ENCODE data around the gene SPDYE6. TPM values are rescaled to one million over a fixed set of nuclear protein-coding genes. Genes with fewer than 3 reads are reported as not detected.

Gene SPDYE6
- total and polyA plus RNA-seq, 4 donors: 0.08 to 0.10 TPM; not detected in 2

- Histone ChIP-seq H3K9me3 (ENCODE audit: control insufficient read depth in 4 of 4, insufficient read depth in 3 of 4, low read length in 3 of 4) (no peaks in the 10 kb centered on the region), H3K4me1 (ENCODE audit: control insufficient read depth in 5 of 5, insufficient read depth in 5 of 5, low read length in 5 of 5) (peaks cover 0 to 12% (median 0%) of the 10 kb centered on the region in 5 donors), H3K4me3 (peak within 1 kb of the TSS; percentile 67), H3K27ac (ENCODE audit: low read depth in 1 of 2, low read length in 1 of 2) (peak within 1 kb of the TSS; percentile 45 to 87), H3K9ac (ENCODE audit: insufficient read depth in 1 of 2, low read length in 2 of 2) (peak within 1 kb of the TSS; percentile 82 to 90), H3K27me3 (ENCODE audit: control insufficient read depth in 3 of 3, insufficient read depth in 3 of 3, low read length in 2 of 3) (no peaks in the 10 kb centered on the region), H3K36me3 (ENCODE audit: control insufficient read depth in 4 of 4, insufficient read depth in 4 of 4, low read length in 4 of 4) (peaks cover 8 to 25% (median 14%) of the 10 kb centered on the region in 4 donors)
- ATAC-seq (ENCODE audit: insufficient read depth, low FRiP score) (peak; percentile 94), DNase-seq (peak; percentile 93 to 97 (median 96))
- TF ChIP-seq CTCF (IDR thresholded peaks at IDR 0.05; ENCODE audit: control extremely low read depth, extremely low read depth): no peak
- WGBS, 2 donors: 0% methylated on average over 56 to 57 of the region's 59 CpGs
Measured at GRCh38 chr7:102395873-102396709, 39.8 kb upstream of the SPDYE6 start, which contains the start of gene PRKRIP1. Gene PRKRIP1, plus strand, starts transcription at chr7:102396363. Its CDS starts 49 bp downstream, at chr7:102396412.

GRCh38 chr7:102395592-102395872 lies 39.3 kb upstream of the SPDYE6 start:
- Histone ChIP-seq H3K36me3 (ENCODE audit: control insufficient read depth in 4 of 4, insufficient read depth in 4 of 4, low read length in 4 of 4) (peaks cover 4 to 23% (median 12%) of the 10 kb centered on the region in 4 donors), H3K4me3 (peak overlapping the region; percentile 60), H3K27me3 (ENCODE audit: control insufficient read depth in 3 of 3, insufficient read depth in 3 of 3, low read length in 2 of 3) (no peaks in the 10 kb centered on the region), H3K4me1 (ENCODE audit: control insufficient read depth in 5 of 5, insufficient read depth in 5 of 5, low read length in 5 of 5) (peaks cover 0 to 12% (median 0%) of the 10 kb centered on the region in 5 donors), H3K27ac (ENCODE audit: low read depth in 1 of 2, low read length in 1 of 2) (peak overlapping the region; percentile 35 to 87), H3K9me3 (ENCODE audit: control insufficient read depth in 4 of 4, insufficient read depth in 3 of 4, low read length in 3 of 4) (no peaks in the 10 kb centered on the region), H3K9ac (ENCODE audit: insufficient read depth in 1 of 2, low read length in 2 of 2) (peak overlapping the region; percentile 26 to 76)
- no peak for TF ChIP-seq CTCF (IDR thresholded peaks at IDR 0.05; ENCODE audit: control extremely low read depth, extremely low read depth)
- WGBS, 2 donors: 11 to 16% methylated on average over 9 of the region's 9 CpGs
- DNase-seq: no peak
- ATAC-seq (ENCODE audit: insufficient read depth, low FRiP score): no peak

- no peak for TF ChIP-seq CTCF (IDR thresholded peaks at IDR 0.05; ENCODE audit: control extremely low read depth, extremely low read depth)
- Histone ChIP-seq H3K27ac (ENCODE audit: low read depth in 1 of 2, low read length in 1 of 2) (no peak overlapping the region), H3K4me3 (no peak overlapping the region), H3K36me3 (ENCODE audit: control insufficient read depth in 4 of 4, insufficient read depth in 4 of 4, low read length in 4 of 4) (peaks cover 0 to 12% (median 6%) of the 10 kb centered on the region in 4 donors), H3K4me1 (ENCODE audit: control insufficient read depth in 5 of 5, insufficient read depth in 5 of 5, low read length in 5 of 5) (peaks cover 0 to 12% (median 0%) of the 10 kb centered on the region in 5 donors), H3K27me3 (ENCODE audit: control insufficient read depth in 3 of 3, insufficient read depth in 3 of 3, low read length in 2 of 3) (no peaks in the 10 kb centered on the region), H3K9me3 (ENCODE audit: control insufficient read depth in 4 of 4, insufficient read depth in 3 of 4, low read length in 3 of 4) (no peaks in the 10 kb centered on the region), H3K9ac (ENCODE audit: insufficient read depth in 1 of 2, low read length in 2 of 2) (no peak overlapping the region)
- DNase-seq: no peak
- no peak for ATAC-seq (ENCODE audit: insufficient read depth, low FRiP score)
- 94 to 95% methylated on average over 9 of the region's 9 CpGs for WGBS, 2 donors
Measured at GRCh38 chr7:102393467-102393866, 37.2 kb upstream of the SPDYE6 start.

Data from lung (tissue), 12 donors.